GM12892 (cell line): ENCODE data around the gene ANO2.

ENCODE experiments used
- POLR2A ChIP-seq: IDR thresholded peaks from 2 replicates; pipeline ENCODE4 v1.6.1; 2011; ENCODE audit warnings: low read depth, low read length, control low read depth
- POLR2AphosphoS5 ChIP-seq: IDR thresholded peaks from 2 replicates; pipeline ENCODE4 v1.6.1; 2011; ENCODE audit warnings: low read depth, low read length, control low read depth
- TAF1 ChIP-seq: IDR thresholded peaks from 2 replicates; pipeline ENCODE4 v1.6.1; 2011; ENCODE audit warnings: low read depth, mild to moderate bottlenecking, control low read depth, low read length, borderline replicate concordance

- no peak for TF ChIP-seq TAF1
- TF ChIP-seq POLR2A = no peak
- no peak for TF ChIP-seq POLR2AphosphoS5
These were observed 250.2 kb downstream of the ANO2 start for GRCh38 chr12:5694759-5695409.
